NCI-H2196 (cell line): ENCODE data around the gene PERCC1.
"Not testable (repeated sequence)": the region's sequence is repeated elsewhere in the genome, so short reads cannot be mapped to it uniquely, and the experiment has no call there.

Experiments used
- DNase-seq: peaks from one replicate; lab custom pipeline; 2025; ENCODE audit not compliant: unreplicated experiment; lab: John Stamatoyannopoulos, UW

PERCC1 gene

GRCh38 chr16:1466054-1466453 is 35.2 kb downstream of the PERCC1 start:
- DNase-seq, result no peak

DNA sequence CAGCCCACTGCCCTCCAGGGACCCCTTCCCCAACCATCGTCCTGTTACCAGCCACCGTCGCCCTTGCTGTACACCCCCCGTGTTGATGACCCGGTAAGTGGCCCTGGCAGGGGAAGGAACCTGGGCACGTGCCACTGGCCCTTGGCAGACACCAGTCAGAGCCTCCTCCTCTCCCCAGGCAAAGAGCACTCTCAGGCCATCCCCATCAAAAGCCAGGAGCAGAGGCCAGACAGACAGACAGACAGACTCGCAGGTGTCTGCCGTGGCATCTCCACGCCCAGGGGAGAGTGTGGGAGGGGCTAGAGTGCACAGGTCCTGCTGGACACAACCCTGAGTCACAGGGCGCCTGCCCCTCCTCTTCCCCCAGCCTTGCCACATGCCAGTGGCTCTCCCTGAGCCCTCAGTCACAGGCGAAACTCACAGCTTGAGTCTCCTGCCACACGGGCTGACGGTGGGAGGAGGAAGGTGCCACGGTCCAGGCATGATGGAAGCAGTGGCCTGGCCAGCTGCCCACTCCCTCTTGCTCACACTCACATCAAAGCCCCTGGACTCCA is 36.2 kb downstream of the PERCC1 start:
- DNase-seq, result no peak

- no peak for DNase-seq
Observed at GRCh38 chr16:1468426-1468810, 37.5 kb downstream of the PERCC1 start.

GRCh38 chr16:1469141-1469540 is 38.3 kb downstream of the PERCC1 start:
- DNase-seq, result not testable (repeated sequence)

DNA sequence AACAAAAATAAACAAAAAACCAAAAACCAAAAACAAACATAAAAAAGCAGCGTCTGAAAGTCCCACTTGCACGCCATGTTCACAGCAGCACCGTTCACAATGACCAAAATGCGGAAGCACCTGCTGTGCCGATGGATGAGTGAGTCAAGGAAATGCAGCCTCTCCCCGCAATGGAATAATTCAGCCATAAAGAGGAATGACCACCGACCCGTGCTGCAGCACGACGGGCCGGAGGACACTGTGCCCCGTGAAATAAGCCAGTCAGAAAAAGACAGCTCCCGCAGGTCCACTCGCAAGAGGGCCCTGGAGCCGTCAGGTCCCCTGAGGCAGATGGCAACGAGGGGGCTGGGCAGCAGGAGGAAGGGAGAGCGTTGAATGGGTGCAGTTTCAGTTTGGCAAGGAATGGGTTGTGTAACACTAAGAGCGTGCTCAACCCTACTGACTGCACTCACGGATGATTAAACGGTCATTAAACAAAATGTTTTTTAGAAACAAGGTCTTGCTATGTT is 38.9 kb downstream of the PERCC1 start:
- DNase-seq, result no peak

DNA sequence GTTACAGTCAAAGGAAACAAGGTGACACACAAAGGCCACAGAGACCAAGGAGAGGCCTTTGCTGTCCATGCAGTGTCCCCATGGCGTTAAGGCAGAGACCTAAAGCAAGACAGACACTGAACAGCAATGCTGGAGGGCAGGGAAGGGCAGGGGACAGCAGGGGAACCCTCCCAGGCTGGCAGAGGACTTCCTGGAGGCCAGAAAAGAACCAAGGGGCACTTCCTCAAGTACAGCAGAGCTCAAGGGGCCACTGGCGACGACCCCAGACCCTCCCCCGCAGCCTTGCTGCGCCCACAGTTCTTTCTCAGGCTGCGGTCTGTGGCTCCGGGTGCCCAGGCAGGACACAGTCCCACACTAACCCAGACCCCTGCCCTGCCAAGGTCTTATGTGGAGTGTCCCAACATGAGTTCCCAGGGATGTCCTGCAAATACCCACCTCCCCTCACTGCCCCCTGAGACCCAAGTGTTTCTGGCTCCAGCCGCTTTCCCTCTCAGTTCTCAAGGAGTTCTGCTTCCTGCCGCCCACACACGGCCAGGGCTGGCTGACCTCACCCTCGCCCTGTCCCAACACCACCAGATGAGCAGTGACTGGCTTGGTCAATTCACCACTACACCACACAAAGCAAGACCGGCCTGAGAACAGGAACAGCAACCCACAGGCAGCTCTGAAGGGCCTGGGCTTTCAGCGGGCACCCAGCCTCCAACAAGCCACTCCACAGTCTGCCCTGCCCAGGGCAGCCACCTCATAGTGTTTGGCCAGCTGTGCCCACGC is 39.8 kb downstream of the PERCC1 start:
- DNase-seq, result no peak

- no peak for DNase-seq
Observed at GRCh38 chr16:1471569-1472194, 40.8 kb downstream of the PERCC1 start.

DNA sequence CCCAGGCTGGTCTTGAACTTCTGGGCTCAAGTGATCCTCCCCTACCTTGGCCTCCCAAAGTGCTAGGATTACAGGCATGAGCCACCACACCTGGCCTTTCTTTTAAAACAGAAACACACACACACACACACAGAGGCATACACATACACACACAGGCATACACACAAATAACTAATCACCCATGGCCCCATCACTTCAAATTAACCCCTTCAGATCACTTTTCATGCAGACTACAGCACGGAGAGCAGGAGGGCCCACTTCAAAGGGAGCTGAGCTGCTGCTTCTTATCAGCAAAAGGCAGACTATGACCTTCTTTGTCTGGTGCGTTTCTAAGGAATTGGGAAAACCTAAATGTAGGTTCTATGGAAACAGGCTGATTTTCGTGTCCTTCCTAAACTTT is 42.1 kb downstream of the PERCC1 start:
- DNase-seq, result no peak

DNA sequence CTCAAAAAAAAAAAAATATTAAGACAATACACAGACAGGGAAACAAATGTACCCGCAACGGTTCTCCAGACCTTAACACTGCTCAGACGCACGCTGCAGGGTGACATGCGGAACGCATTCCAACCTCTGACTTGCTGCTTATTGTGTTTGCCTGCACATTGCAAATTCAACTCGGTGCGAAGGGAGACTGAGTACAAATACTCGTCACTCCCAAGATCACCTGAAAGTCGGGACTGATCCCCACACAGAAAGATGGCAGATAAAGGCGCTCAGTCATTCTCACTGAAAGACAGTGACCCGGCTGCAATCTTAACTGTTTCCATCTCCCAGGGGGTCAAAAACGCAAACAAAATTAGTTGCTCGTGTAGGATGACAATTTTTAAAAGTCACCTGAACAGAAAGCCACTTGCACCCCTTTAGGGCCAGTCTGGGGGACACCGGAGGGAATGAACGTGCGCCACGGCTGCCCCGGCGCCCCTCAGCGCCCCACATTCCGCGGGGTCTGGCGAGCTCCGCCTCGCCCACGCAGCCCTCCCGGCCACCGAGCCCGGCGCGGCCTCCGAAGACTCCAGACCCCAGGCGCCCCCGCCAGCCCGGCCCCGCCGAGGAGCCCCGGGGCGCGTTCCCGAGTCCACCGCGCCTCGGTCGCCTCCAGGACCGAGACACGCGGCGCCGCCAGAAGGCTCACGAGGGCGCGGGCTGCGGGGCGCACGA is 43.4 kb downstream of the PERCC1 start:
- DNase-seq, result no peak

- DNase-seq, result peak; percentile 92
Observed at GRCh38 chr16:1474796-1475551, 44.1 kb downstream of the PERCC1 start, which contains the start of gene CLCN7. TSS of gene CLCN7 (minus strand) at chr16:1475028. CDS start at chr16:1474974, 54 bp downstream.

DNA sequence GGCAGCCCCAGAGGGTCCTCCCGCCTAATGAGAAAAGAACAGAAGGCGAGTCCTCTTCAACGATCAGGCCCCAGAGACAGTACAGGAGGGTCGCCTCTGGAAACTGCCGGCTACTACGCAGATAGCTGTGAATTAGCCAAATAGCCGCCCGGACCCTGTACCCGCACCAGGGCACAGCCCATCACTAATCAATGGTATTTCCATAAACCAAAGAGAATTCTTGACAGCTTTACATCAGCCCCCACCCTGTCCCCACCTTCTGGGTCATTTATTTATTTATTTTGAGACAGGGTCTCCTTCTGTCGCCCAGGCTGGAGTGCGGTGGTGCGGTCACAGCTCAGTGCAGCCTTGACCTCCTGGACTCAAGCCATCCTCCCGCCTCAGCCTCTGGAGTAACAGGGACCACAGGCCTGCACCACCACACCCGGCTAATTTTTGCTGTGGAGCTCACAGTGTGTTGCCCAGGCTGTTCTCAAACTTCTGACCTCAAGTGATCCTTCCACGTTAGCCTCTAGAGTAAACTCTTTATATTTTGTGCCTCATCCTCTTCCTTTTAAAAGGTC is 44.8 kb downstream of the PERCC1 start:
- no peak for DNase-seq

DNA sequence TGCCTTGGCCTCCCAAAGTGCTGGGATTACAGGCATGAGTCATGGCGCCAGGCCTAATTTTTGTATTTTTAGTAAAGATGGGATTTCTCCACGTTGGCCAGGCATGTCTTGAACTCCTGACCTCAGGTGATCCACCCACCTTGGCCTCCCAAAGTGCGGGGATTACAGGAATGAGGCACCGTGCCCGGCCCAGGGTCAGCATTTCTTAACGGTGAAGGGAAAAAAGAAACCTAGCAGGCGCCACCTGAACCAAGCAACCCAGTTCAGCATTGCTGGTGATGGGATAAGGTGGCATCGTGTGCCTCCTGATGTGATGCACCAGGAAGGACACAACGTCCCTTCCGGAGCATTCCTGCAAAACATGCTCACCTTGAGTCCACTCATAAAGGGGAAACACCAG is 46.2 kb downstream of the PERCC1 start:
- DNase-seq, result no peak

DNA sequence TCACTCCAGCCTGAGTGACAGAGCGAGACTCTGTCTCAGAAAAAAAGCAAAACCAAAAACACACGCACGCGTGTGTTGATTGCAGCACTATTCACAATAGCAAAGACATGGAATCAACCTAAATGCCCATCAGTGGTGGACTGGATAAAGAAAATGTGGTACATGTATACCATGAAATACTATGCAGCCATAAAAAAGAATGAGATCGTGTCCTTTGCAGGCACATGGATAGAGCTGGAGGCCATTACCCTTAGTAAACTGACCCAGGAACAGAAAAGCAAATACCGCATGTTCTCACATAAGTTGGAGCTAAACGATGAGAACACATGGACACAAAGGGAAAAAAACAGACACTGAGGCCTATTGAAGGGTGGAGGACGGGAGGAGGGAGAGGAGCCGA is 48.1 kb downstream of the PERCC1 start:
- DNase-seq, result not testable (repeated sequence)

DNA sequence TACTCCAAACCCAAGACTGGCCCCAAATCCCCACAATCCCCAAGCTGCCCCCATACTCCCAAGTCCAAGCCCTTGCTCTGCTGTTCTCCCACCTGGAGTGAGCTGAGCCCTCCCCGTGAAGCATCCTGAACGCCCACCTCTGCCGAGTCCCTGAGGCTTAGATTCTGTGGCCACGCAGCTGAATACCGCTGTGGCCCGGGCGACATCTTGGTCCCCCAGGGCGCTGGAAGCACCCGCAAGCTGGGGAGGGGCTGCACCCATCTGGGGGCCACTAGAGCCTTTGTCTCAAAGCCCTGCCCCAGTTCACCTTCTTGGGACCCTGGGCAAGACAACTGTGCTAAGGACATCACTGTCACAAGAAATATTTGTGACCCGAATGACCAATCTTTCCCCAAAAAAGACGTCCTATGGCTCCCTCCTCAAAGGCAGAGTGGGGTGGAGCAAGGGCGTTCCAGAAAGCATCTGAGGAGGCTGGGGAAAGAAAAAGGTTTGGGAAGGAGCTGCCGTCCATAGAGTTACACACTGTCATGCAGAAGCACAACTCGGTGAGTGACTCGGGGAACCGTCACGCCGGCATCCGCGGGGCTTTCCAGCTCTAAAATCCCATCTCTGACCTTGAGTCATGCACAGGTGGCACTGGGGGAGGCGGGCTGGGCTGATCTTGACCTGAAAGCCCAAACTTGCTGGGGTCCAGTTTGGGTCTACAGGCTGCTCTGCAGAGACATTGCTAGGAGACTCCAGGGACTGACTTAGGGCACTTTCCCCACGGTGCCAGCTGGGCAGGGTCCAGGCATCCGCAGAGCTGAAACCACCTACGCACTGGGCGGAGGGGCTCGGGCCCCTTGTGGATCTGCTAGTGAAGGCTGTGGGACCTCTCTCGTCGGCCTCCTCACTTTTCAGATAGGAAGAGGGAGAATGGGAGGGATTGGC is 51.3 kb downstream of the PERCC1 start:
- DNase-seq, result no peak
